Glutamatergic neuron (in vitro differentiated cells): Measurements from ENCODE around the gene A1CF. TPM values are rescaled to one million over a fixed set of nuclear protein-coding genes. Genes with fewer than 3 reads are reported as not detected.
"Not testable (repeated sequence)": the region's sequence is repeated elsewhere in the genome, so short reads cannot be mapped to it uniquely, and the experiment has no call there.

Source experiments
- DNase-seq: peaks from one replicate; pipeline ENCODE4 v3.0.0; 2022
- H3K27ac Mint-ChIP-seq: one replicate; pipeline ENCODE4 v1.8.0; 2020; ENCODE audit warnings: mild to moderate bottlenecking, mixed read lengths, inconsistent platforms; ENCODE audit not compliant: unreplicated experiment
- H3K27me3 Mint-ChIP-seq: one replicate; pipeline ENCODE4 v1.8.0; 2020; ENCODE audit warnings: mild to moderate bottlenecking, moderate library complexity, mixed read lengths, inconsistent platforms; ENCODE audit not compliant: unreplicated experiment
- H3K36me3 Mint-ChIP-seq: one replicate; pipeline ENCODE4 v1.8.0; 2020; ENCODE audit warnings: mild to moderate bottlenecking, mixed read lengths, inconsistent platforms; ENCODE audit not compliant: unreplicated experiment
- H3K4me1 Mint-ChIP-seq: one replicate; pipeline ENCODE4 v1.8.0; 2020; ENCODE audit warnings: mild to moderate bottlenecking, low read depth, mixed read lengths, inconsistent platforms; ENCODE audit not compliant: unreplicated experiment
- H3K4me3 Mint-ChIP-seq: one replicate; pipeline ENCODE4 v1.8.0; 2020; ENCODE audit warnings: mild to moderate bottlenecking, mixed read lengths, inconsistent platforms; ENCODE audit not compliant: unreplicated experiment
- H3K9me3 Mint-ChIP-seq: one replicate; pipeline ENCODE4 v1.8.0; 2020; ENCODE audit warnings: mild to moderate bottlenecking, moderate library complexity, mixed read lengths, inconsistent platforms; ENCODE audit not compliant: unreplicated experiment
- total RNA-seq: library from RNA; stranded (reverse); fragmentation: NEBNext Ultra II Directional; extraction: Animal tissue kit (Norgen Biotek cat#: 25700); gene quantifications from one replicate; pipeline ENCODE4 v1.2.1, GENCODE V29; 2021; ENCODE audit not compliant: unreplicated experiment

The A1CF gene
- total RNA-seq, 1 donor from 2014 or later, result not detected

- not testable (repeated sequence) for H3K4me1 Mint-ChIP-seq, DNase-seq, H3K27me3 Mint-ChIP-seq, H3K36me3 Mint-ChIP-seq, H3K9me3 Mint-ChIP-seq, H3K4me3 Mint-ChIP-seq, H3K27ac Mint-ChIP-seq
Measured at GRCh38 chr10:50772042-50772441, 113.4 kb downstream of the A1CF start.

GRCh38 chr10:50766774-50767513 lies 118.5 kb downstream of the A1CF start:
- H3K27ac Mint-ChIP-seq, H3K27me3 Mint-ChIP-seq, DNase-seq, H3K4me1 Mint-ChIP-seq, H3K9me3 Mint-ChIP-seq, H3K4me3 Mint-ChIP-seq, H3K36me3 Mint-ChIP-seq: not testable (repeated sequence)

Other genes with a start within 250 kb of the A1CF start
- 15.5 TPM for gene ASAH2B, start 145.7 kb downstream of the A1CF start, total RNA-seq
- gene PRKG1, start 188.9 kb upstream of the A1CF start, total RNA-seq, result 52.7 TPM